ENCODE measurements around the gene SOX8.
A peak's percentile ranks its signal among the peaks of the same experiment; 100 is the strongest.

The SOX8 gene

GRCh38 chr16:978403-978802 lies 3.2 kb upstream of the SOX8 start:
- no peak overlapping the region for H3K9ac ChIP-seq (ENCODE audit: low read length)
- no peak overlapping the region for H2AFZ ChIP-seq (ENCODE audit: low read length)
- H3F3A ChIP-seq (ENCODE audit: insufficient read depth, low read length) = no peaks in the 10 kb centered on the region
- TF ChIP-seq, protein P1, sequence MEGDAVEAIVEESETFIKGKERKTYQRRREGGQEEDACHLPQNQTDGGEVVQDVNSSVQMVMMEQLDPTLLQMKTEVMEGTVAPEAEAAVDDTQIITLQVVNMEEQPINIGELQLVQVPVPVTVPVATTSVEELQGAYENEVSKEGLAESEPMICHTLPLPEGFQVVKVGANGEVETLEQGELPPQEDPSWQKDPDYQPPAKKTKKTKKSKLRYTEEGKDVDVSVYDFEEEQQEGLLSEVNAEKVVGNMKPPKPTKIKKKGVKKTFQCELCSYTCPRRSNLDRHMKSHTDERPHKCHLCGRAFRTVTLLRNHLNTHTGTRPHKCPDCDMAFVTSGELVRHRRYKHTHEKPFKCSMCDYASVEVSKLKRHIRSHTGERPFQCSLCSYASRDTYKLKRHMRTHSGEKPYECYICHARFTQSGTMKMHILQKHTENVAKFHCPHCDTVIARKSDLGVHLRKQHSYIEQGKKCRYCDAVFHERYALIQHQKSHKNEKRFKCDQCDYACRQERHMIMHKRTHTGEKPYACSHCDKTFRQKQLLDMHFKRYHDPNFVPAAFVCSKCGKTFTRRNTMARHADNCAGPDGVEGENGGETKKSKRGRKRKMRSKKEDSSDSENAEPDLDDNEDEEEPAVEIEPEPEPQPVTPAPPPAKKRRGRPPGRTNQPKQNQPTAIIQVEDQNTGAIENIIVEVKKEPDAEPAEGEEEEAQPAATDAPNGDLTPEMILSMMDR (IDR thresholded peaks at IDR 0.05; ENCODE audit: low read length) = no peak
- TF ChIP-seq EZH2phosphoT487 (IDR thresholded peaks at IDR 0.05; ENCODE audit: low read length) (no peak), EZH2 (optimal IDR thresholded peaks at IDR 0.05; ENCODE audit: low read depth, low read length) (no peak)
- peaks cover 82% of the 10 kb centered on the region for H3K27me3 ChIP-seq (replicated peaks; ENCODE audit: insufficient read depth, low read length)
- no peaks in the 10 kb centered on the region for H3K36me3 ChIP-seq (replicated peaks; ENCODE audit: insufficient read depth, low read length)
- H3K4me3 ChIP-seq (ENCODE audit: low read length) = no peak overlapping the region
- H3K79me2 ChIP-seq (ENCODE audit: low read length) = no peaks in the 10 kb centered on the region
- H3K4me2 ChIP-seq (ENCODE audit: low read depth, low read length) = no peak overlapping the region
- no peaks in the 10 kb centered on the region for H3K9me2 ChIP-seq (replicated peaks; ENCODE audit: insufficient read depth, low read length)
- H4K20me1 ChIP-seq (ENCODE audit: insufficient read depth, low read length) = no peaks in the 10 kb centered on the region
- no peaks in the 10 kb centered on the region for H3K9me3 ChIP-seq (replicated peaks; ENCODE audit: insufficient read depth, low read length)
- no peaks in the 10 kb centered on the region; the same call in 1 of the 2 replicates for H3K4me1 ChIP-seq (ENCODE audit: low read length)
- DNase-seq = no peak
- no peak overlapping the region for H3K27ac ChIP-seq (ENCODE audit: low read length)

DNA sequence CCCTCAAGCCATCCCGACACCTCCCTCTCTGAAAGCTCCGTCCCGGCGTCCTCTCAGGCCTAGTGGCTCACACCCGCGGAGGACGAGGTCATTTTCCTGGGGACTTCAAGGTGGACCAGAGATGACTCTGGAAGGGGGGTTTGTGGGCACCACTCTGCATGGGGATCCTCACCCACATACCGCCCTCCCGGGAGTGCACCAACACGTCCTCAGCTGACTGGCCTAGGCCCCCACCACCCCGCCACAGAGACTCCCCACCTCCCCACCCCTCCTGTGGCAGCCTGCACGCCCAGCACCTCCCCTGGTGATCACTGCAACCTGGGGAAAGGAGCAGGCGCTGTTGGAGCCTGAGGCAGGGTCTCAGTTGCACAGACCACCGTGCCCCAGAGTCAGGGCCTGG lies 2.4 kb upstream of the SOX8 start:
- H3K27me3 ChIP-seq (replicated peaks; ENCODE audit: insufficient read depth, low read length) = peaks cover 84% of the 10 kb centered on the region

DNA sequence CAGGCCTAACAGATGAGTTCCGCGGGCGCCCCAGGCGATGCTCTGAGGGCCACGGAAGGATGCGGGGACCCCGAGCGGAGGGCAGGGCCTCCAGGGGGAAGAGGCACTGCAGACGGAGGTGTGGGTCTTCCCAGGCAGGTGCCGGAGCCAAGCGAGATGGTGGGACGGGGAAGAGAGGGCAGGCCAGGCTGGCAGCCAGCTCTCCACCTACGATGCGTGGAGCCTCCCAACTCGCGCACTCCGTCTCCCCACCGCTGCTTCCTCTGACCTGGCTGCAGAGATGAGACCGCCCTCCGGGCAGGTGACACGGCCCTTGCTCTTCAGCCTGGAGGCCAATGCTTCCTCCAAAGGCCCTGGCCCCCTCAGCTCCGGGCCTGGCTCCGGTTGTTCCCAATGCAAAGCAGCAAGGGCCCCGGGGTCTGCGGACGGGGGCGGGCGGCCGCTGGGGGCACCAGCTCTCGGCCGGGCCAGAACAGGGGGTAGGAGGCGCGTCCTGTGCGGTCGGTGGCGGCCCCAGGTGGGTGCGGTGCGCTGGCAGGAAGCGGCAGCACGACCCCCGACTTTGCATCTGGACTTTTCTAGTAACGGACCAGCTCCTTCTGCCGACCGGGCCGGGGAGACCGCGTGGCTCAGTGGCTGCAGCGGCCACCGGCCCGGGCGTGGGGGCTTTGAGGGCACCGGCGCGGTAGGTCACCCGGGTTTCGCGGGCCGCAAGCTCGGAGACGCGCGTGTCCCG lies 1.5 kb upstream of the SOX8 start:
- Histone ChIP-seq H3K9me2 (replicated peaks; ENCODE audit: insufficient read depth, low read length) (no peaks in the 10 kb centered on the region), H4K20me1 (ENCODE audit: insufficient read depth, low read length) (no peaks in the 10 kb centered on the region), H3K27me3 (replicated peaks; ENCODE audit: insufficient read depth, low read length) (peaks cover 84% of the 10 kb centered on the region)

More for the DNA sequence above, 2.4 kb upstream of the SOX8 start:
- Histone ChIP-seq H2AFZ (ENCODE audit: low read length) (no peak overlapping the region), H3F3A (ENCODE audit: insufficient read depth, low read length) (no peaks in the 10 kb centered on the region), H3K9me2 (replicated peaks; ENCODE audit: insufficient read depth, low read length) (no peaks in the 10 kb centered on the region), H3K4me3 (ENCODE audit: low read length) (no peak overlapping the region), H3K9ac (ENCODE audit: low read length) (no peak overlapping the region), H3K36me3 (replicated peaks; ENCODE audit: insufficient read depth, low read length) (no peaks in the 10 kb centered on the region), H3K9me3 (replicated peaks; ENCODE audit: insufficient read depth, low read length) (no peaks in the 10 kb centered on the region), H4K20me1 (ENCODE audit: insufficient read depth, low read length) (no peaks in the 10 kb centered on the region), H3K4me2 (ENCODE audit: low read depth, low read length) (no peak overlapping the region), H3K4me1 (ENCODE audit: low read length) (no peaks in the 10 kb centered on the region; the same call in 1 of the 2 replicates), H3K27ac (ENCODE audit: low read length) (no peak overlapping the region), H3K79me2 (ENCODE audit: low read length) (no peaks in the 10 kb centered on the region)
- no peak for DNase-seq
- no peak for TF ChIP-seq EZH2phosphoT487 (IDR thresholded peaks at IDR 0.05; ENCODE audit: low read length)
- TF ChIP-seq, protein P1 (IDR thresholded peaks at IDR 0.05; ENCODE audit: low read length) = no peak
- TF ChIP-seq EZH2 (optimal IDR thresholded peaks at IDR 0.05; ENCODE audit: low read depth, low read length) = no peak

More for the DNA sequence above, 1.5 kb upstream of the SOX8 start:
- TF ChIP-seq EZH2phosphoT487 (IDR thresholded peaks at IDR 0.05; ENCODE audit: low read length) (no peak), EZH2 (optimal IDR thresholded peaks at IDR 0.05; ENCODE audit: low read depth, low read length) (peak; percentile 65)
- TF ChIP-seq, protein P1 (IDR thresholded peaks at IDR 0.05; ENCODE audit: low read length) = no peak
- H2AFZ ChIP-seq (ENCODE audit: low read length) = no peak overlapping the region
- DNase-seq = no peak
- no peaks in the 10 kb centered on the region for H3F3A ChIP-seq (ENCODE audit: insufficient read depth, low read length)
- no peaks in the 10 kb centered on the region for H3K9me3 ChIP-seq (replicated peaks; ENCODE audit: insufficient read depth, low read length)
- H3K4me1 ChIP-seq (ENCODE audit: low read length) = no peaks in the 10 kb centered on the region
- H3K36me3 ChIP-seq (replicated peaks; ENCODE audit: insufficient read depth, low read length) = no peaks in the 10 kb centered on the region
- H3K9ac ChIP-seq (ENCODE audit: low read length) = no peak overlapping the region
- H3K4me2 ChIP-seq (ENCODE audit: low read depth, low read length) = no peak overlapping the region
- no peaks in the 10 kb centered on the region for H3K79me2 ChIP-seq (ENCODE audit: low read length)
- no peak overlapping the region for H3K4me3 ChIP-seq (ENCODE audit: low read length)
- H3K27ac ChIP-seq (ENCODE audit: low read length) = no peak overlapping the region
